Spleen (tissue), 11 donors: Measurements from ENCODE around the gene UBAC1. TPM values are rescaled to one million over a fixed set of nuclear protein-coding genes. Genes with fewer than 3 reads are reported as not detected.

Source experiments
- DNase-seq: peaks from one replicate; pipeline ENCODE4 v3.0.0-alpha.2; 2020
- H3K27ac ChIP-seq, 8 donors: fragments of 200-600 bp; sonication (generic) in 7 of 8; 1 replicate in 4 of 8; 2 replicates in 4 of 8; pipeline versions ENCODE4 v1.5.0 to v1.8.0; 2016 to 2021; ENCODE audit warnings: inconsistent platforms in 4 of 8, mild to moderate bottlenecking in 4 of 8, moderate library complexity in 1 of 8
- H3K27me3 ChIP-seq, 7 donors: fragments of 200-600 bp; sonication (generic) in 6 of 7; replicated peaks in 1 of 7; 1 replicate in 4 of 7; 2 replicates in 3 of 7; pipeline versions ENCODE4 v1.5.0 to v1.8.0; 2016 to 2021; ENCODE audit warnings: inconsistent platforms in 3 of 7, mild to moderate bottlenecking in 1 of 7
- H3K36me3 ChIP-seq, 6 donors: fragments of 200-600 bp; sonication (generic) in 5 of 6; 1 replicate in 4 of 6; 2 replicates in 2 of 6; pipeline versions ENCODE4 v1.5.0 to v1.8.0; 2016 to 2021; ENCODE audit warnings: inconsistent platforms in 2 of 6
- H3K4me1 ChIP-seq, 6 donors: fragments of 200-600 bp; sonication (generic) in 5 of 6; 1 replicate in 3 of 6; 2 replicates in 3 of 6; pipeline versions ENCODE4 v1.5.0 to v1.8.0; 2016 to 2021; ENCODE audit warnings: inconsistent platforms in 3 of 6
- H3K4me3 ChIP-seq, 8 donors: fragments of 200-600 bp; sonication (generic) in 7 of 8; 1 replicate in 4 of 8; 2 replicates in 4 of 8; pipeline versions ENCODE4 v1.5.0 to v1.8.0; 2016 to 2021; ENCODE audit warnings: inconsistent platforms in 4 of 8, mild to moderate bottlenecking in 4 of 8, moderate library complexity in 2 of 8
- H3K9me3 ChIP-seq, 8 donors: fragments of 200-600 bp; sonication (generic) in 7 of 8; 1 replicate in 4 of 8; 2 replicates in 4 of 8; pipeline versions ENCODE4 v1.5.0 to v1.8.0; 2016 to 2021; ENCODE audit warnings: inconsistent platforms in 4 of 8
- POLR2A ChIP-seq, 3 donors: fragments of 450-650 bp; IDR thresholded peaks; one replicate each; pipeline ENCODE4 v1.5.1; 2017; ENCODE audit warnings: antibody characterized with exemption in 3 of 3, mild to moderate bottlenecking in 1 of 3
- POLR2AphosphoS5 ChIP-seq, 3 donors: sonication (generic); formaldehyde crosslinking; IDR thresholded peaks; one replicate each; pipeline ENCODE4 v1.5.1; 2017; ENCODE audit warnings: antibody characterized with exemption in 3 of 3
- WGBS, 5 donors: extraction: QIAGEN DNeasy Blood & Tissue Kit in 3 of 5; methylation state at CpG; one replicate each; pipeline versions ENCODE4 v1.1.5 to v1.1.7; 2013 to 2018; 5-methylcytosine and 5-hydroxymethylcytosine counted together
- intact Hi-C: fragments of 100-400 bp; cut with DNase I; formaldehyde crosslinking; loops from one replicate; pipeline ENCODE4 v1.15.0; 2023; ENCODE audit warnings: low total_unique reads
- polyA plus RNA-seq, 3 donors: library from polyadenylated mRNA; stranded (reverse); fragments of 200-250 nt; gene quantifications; one replicate each; pipeline ENCODE4 v1.2.1, GENCODE V29; 2013
- total RNA-seq, 7 donors: library from RNA; depleted of rRNA in 3 of 7; stranded (reverse); fragments of >200 nt in 3 of 7; fragmentation: NEBNext Ultra II Directional in 4 of 7; extraction: Animal tissue kit (Norgen Biotek cat#: 25700) in 4 of 7; gene quantifications; one replicate each; pipeline versions ENCODE4 v1.1.0 to v1.2.1, GENCODE V29; 2016 to 2021
- TF ChIP-seq, protein P1 (sequence below), 11 experiments: fragments of 200-600 bp in 7 of 11; fragments of 450-650 bp in 4 of 11; sonication (generic) in 4 of 11; IDR thresholded peaks in 8 of 11; conservative IDR thresholded peaks in 3 of 11; 1 replicate in 7 of 11; 2 replicates in 4 of 11; pipeline versions ENCODE4 v1.4.0 to v1.8.0; 2016 to 2021; ENCODE audit warnings: antibody characterized with exemption in 11 of 11, inconsistent platforms in 4 of 11, mild to moderate bottlenecking in 1 of 11
- donor health status: healthy with polysubstance abuse.
- donor health status: DM: no; HTN: no; CAD: no; lungs with moderate emphysema.
- donor health status: DM: no; HTN: no; CAD: no.
- donor health status: Bipolar disorder and iron deficiency.
- donor health status: healthy.
- donor health status: DM: no; HTN: no; CAD: no.
- donor health status: DM: yes; HTN: yes; CAD: no.

UBAC1 gene
- total and polyA plus RNA-seq, 10 donors: 28.0 to 45.8 (median 34.5) TPM

GRCh38 chr9:135927195-135928013 is 33.8 kb downstream of the UBAC1 start:
- intact Hi-C loops: no loop called here
- Histone ChIP-seq H3K4me1 (peaks cover 0 to 24% (median 4%) of the 10 kb centered on the region in 6 donors), H3K27ac (peak overlapping the region in 3 of 8 donors; percentile 32 to 60 (median 44)), H3K9me3 (no peaks in the 10 kb centered on the region), H3K36me3 (peaks cover 0 to 80% (median 22%) of the 10 kb centered on the region in 6 donors), H3K4me3 (no peak overlapping the region), H3K27me3 (no peaks in the 10 kb centered on the region)
- no peak for DNase-seq
- TF ChIP-seq POLR2A (IDR thresholded peaks at IDR 0.05): no peak
- TF ChIP-seq, protein P1, sequence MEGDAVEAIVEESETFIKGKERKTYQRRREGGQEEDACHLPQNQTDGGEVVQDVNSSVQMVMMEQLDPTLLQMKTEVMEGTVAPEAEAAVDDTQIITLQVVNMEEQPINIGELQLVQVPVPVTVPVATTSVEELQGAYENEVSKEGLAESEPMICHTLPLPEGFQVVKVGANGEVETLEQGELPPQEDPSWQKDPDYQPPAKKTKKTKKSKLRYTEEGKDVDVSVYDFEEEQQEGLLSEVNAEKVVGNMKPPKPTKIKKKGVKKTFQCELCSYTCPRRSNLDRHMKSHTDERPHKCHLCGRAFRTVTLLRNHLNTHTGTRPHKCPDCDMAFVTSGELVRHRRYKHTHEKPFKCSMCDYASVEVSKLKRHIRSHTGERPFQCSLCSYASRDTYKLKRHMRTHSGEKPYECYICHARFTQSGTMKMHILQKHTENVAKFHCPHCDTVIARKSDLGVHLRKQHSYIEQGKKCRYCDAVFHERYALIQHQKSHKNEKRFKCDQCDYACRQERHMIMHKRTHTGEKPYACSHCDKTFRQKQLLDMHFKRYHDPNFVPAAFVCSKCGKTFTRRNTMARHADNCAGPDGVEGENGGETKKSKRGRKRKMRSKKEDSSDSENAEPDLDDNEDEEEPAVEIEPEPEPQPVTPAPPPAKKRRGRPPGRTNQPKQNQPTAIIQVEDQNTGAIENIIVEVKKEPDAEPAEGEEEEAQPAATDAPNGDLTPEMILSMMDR (IDR thresholded peaks at IDR 0.05 in 8 of 11, conservative IDR thresholded peaks at IDR 0.05 in 3 of 11): no peak
- no peak for TF ChIP-seq POLR2AphosphoS5 (IDR thresholded peaks at IDR 0.05)
- WGBS, 5 donors: 84 to 92% (median 85%) methylated on average over 15 to 25 of the region's 25 CpGs

DNA sequence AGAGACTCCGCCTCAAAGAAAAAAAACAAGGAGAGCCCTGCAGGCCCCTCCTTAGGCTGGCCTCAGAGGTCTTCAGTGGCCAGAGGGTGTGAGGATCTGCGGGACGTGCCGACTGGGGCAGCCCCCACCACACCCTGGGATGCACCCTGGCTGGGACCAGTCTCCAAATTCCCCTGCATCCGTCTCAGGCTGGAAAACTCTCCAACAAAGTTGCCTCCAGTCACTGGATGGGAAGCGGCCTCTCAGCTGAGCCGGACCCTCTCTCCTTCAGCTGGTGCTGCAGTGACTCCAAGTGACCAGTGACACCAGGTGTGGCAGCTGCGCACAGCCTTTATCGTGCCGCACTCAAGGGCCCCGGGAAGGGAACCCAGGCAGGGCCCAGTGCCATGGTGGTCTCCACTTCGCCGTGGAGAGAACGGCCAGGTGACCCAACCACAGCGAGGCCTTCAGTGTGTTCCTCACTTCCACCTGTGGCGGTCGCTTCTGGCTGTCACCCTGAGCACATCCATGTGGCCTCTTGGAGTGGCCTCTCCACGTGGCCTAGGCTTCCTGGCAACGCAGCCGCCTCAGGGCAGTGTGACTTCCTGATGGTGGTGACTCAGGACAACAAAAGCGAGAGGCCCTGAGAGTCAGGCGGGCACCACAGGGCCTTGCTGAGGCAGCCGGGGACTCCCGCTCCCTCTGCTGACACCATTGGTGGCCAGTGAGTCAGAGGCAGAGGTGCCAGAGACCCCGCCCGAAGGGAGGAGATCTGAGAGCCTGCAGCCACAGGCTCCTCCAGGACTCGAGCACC is 34.6 kb downstream of the UBAC1 start:
- WGBS, 5 donors: 40 to 68% (median 51%) methylated on average over 19 to 27 of the region's 27 CpGs
- peak; percentile 83 for DNase-seq
- H3K27me3 ChIP-seq: no peaks in the 10 kb centered on the region
- H3K4me1 ChIP-seq: peaks cover 0 to 24% (median 4%) of the 10 kb centered on the region in 6 donors
- H3K36me3 ChIP-seq: peaks cover 0 to 72% (median 19%) of the 10 kb centered on the region in 6 donors
- peak overlapping the region in 4 of 8 donors; percentile 18 to 60 (median 38) for H3K27ac ChIP-seq
- TF ChIP-seq, protein P1 (IDR thresholded peaks at IDR 0.05 in 8 of 11, conservative IDR thresholded peaks at IDR 0.05 in 3 of 11): no peak
- TF ChIP-seq POLR2A (IDR thresholded peaks at IDR 0.05) (no peak), POLR2AphosphoS5 (IDR thresholded peaks at IDR 0.05) (peak; percentile 58 to 74 (median 69))
- H3K9me3 ChIP-seq: no peaks in the 10 kb centered on the region
- intact Hi-C loops: no loop called here
- H3K4me3 ChIP-seq: no peak overlapping the region

- TF ChIP-seq POLR2AphosphoS5 (IDR thresholded peaks at IDR 0.05): no peak
- TF ChIP-seq, protein P1 (IDR thresholded peaks at IDR 0.05 in 8 of 11, conservative IDR thresholded peaks at IDR 0.05 in 3 of 11): no peak
- TF ChIP-seq POLR2A (IDR thresholded peaks at IDR 0.05): no peak
- intact Hi-C loops: no loop called here
- 84 to 97% (median 87%) methylated on average over 17 to 19 of the region's 19 CpGs for WGBS, 5 donors
- DNase-seq: no peak
- Histone ChIP-seq H3K9me3 (no peaks in the 10 kb centered on the region), H3K27ac (no peak overlapping the region), H3K4me1 (peaks cover 0 to 24% (median 4%) of the 10 kb centered on the region in 6 donors), H3K36me3 (peaks cover 0 to 62% (median 9%) of the 10 kb centered on the region in 6 donors), H3K27me3 (no peaks in the 10 kb centered on the region), H3K4me3 (no peak overlapping the region)
These were observed 35.6 kb downstream of the UBAC1 start for GRCh38 chr9:135925496-135926133.
